SH-SY5Y (cell line): ENCODE results near the gene RAD21L1.

Source experiments
- GATA2 ChIP-seq: IDR thresholded peaks from 2 replicates; pipeline ENCODE4 v1.6.1; 2011; ENCODE audit warnings: mild to moderate bottlenecking, low read depth, low read length
- GATA3 ChIP-seq: IDR thresholded peaks from 2 replicates; pipeline ENCODE4 v1.6.1; 2011; ENCODE audit warnings: low read depth, mild to moderate bottlenecking, low read length, moderate library complexity

DNA sequence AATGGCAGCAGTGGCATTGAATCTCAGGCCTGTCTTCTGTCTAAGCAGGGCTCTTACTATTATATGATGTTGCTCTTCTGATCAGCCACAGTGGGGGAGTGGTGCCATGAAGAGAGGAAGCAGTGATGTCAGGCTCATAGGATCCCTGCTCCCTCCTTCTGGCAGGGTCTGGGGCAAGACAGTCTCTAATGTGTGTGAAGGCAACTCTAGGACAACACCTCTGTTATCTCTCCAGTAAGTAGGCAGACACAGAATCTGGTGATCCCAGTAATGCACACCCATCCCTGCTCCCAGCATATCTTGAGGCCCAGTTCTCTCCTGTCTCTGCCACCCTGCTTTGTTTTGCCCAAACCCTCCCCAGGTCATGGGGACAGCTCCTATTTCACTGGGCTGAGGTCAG lies 13.8 kb upstream of the RAD21L1 start:
- TF ChIP-seq GATA2 (no peak), GATA3 (no peak)
